GM12874 (cell line): ENCODE measurements around the gene WBP2.

Source experiments
- TF ChIP-seq, protein P1 (sequence below): IDR thresholded peaks from 2 replicates; pipeline ENCODE4 v1.5.1; 2011; ENCODE audit warnings: low read depth, mild to moderate bottlenecking, control low read depth, low read length, moderate library complexity; ENCODE audit not compliant: insufficient read depth

WBP2 gene

GRCh38 chr17:75837899-75838298 is 17.2 kb downstream of the WBP2 start:
- TF ChIP-seq, protein P1, sequence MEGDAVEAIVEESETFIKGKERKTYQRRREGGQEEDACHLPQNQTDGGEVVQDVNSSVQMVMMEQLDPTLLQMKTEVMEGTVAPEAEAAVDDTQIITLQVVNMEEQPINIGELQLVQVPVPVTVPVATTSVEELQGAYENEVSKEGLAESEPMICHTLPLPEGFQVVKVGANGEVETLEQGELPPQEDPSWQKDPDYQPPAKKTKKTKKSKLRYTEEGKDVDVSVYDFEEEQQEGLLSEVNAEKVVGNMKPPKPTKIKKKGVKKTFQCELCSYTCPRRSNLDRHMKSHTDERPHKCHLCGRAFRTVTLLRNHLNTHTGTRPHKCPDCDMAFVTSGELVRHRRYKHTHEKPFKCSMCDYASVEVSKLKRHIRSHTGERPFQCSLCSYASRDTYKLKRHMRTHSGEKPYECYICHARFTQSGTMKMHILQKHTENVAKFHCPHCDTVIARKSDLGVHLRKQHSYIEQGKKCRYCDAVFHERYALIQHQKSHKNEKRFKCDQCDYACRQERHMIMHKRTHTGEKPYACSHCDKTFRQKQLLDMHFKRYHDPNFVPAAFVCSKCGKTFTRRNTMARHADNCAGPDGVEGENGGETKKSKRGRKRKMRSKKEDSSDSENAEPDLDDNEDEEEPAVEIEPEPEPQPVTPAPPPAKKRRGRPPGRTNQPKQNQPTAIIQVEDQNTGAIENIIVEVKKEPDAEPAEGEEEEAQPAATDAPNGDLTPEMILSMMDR, result no peak

DNA sequence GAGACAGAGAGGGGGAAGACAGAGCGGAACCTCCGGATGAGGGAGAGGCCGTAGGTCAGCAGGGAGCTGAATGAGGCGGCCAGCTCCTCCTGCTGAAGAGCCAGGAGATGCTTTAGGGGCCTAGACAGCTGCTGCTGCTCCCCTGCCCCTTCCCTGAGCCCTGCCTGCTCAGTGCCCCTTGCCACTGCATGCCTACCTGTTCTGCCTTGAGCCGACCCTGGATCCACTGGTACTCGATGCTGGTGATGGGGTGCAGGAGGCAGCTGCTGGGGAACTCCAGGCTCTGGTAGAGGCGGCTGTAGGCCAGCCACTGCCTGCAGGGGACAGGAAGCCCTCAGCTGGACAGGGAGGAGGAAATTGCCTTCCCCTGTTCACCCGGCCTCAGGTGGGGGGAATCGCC is 18.5 kb downstream of the WBP2 start:
- TF ChIP-seq, protein P1, result no peak

- TF ChIP-seq, protein P1, result no peak
These were observed 19.5 kb downstream of the WBP2 start for GRCh38 chr17:75835654-75835987.

GRCh38 chr17:75834928-75835653 is 20.0 kb downstream of the WBP2 start:
- TF ChIP-seq, protein P1, result no peak

GRCh38 chr17:75834279-75834920 is 20.7 kb downstream of the WBP2 start:
- TF ChIP-seq, protein P1, result no peak

DNA sequence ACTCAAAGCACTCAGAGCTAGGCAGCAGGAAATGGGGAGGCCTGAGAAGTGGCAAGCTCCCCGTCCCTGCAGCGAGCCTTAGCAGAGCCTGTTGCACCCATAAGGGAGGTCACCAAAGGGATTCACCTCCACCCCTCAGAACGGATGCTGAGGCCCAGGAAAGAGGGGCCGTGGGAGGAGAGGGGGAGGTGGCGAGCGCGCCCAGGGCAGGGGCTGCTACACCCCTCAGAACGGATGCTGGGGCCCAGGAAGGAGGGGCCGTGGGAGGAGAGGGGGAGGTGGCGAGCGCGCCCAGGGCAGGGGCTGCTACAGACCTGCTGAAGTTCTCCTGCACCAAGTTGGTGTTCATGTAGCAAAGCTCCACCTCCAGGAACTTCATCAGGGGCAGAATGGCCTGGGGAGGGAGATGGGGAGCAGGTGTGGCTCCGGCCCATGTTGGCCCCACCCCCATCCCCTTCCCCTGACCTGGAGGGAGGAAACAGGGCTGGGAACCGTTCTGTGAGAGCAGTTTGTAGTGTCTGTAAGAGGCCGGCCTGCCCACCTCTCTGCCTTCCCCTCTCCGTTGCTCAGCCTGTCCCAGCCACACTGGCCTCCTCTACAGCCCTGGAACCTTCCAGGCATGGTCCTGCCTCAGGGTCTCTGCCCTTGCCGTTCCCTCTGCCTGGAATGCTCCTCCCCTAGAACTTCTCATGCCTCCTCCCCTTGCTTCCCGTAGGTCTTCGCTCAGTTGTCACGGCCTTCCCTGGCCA is 22.3 kb downstream of the WBP2 start:
- TF ChIP-seq, protein P1, result no peak

DNA sequence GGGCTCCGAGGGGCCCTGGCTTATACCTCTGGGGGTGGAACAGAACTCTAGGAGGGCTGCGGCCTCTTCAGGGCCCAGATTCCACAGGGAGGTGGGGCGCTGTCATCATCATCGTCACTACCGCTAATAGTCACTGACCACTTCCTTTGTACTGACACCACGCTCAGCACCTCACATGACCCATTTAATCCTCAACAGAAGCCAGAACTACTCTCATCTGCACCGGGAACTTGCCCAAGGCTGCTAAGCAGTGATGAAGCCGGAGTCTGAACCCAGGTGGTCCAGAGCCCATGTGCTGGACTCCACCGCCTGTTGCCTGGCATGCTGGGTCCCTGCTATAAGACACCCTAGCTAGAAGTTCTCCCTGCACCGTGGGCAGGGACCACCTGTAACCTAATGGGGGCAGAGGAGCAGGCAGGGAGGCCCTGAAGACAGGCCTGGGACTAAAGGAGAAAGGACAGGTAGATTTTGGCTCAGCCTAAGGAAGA is 22.9 kb downstream of the WBP2 start:
- TF ChIP-seq, protein P1, result no peak
